NCI-H345 (cell line): ENCODE data around the gene CD1E.
"Not testable (repeated sequence)": the region's sequence is repeated elsewhere in the genome, so short reads cannot be mapped to it uniquely, and the experiment has no call there.

Source experiments
- DNase-seq: peaks from one replicate; lab custom pipeline; 2025; lab: John Stamatoyannopoulos, UW

Gene CD1E

GRCh38 chr1:158362941-158363340 lies 9.2 kb downstream of the CD1E start:
- DNase-seq, result no peak

GRCh38 chr1:158366783-158367182 lies 13.1 kb downstream of the CD1E start:
- no peak for DNase-seq

- no peak for DNase-seq
Observed at GRCh38 chr1:158371188-158371953, 17.7 kb downstream of the CD1E start.

- not testable (repeated sequence) for DNase-seq
Observed at GRCh38 chr1:158374101-158374500, 20.4 kb downstream of the CD1E start.

GRCh38 chr1:158374860-158375259 lies 21.2 kb downstream of the CD1E start:
- DNase-seq, result no peak

GRCh38 chr1:158390331-158390730 lies 36.6 kb downstream of the CD1E start:
- no peak for DNase-seq

- no peak for DNase-seq
Observed at GRCh38 chr1:158391099-158391498, 37.4 kb downstream of the CD1E start.

GRCh38 chr1:158393476-158393875 lies 39.8 kb downstream of the CD1E start:
- DNase-seq, result no peak

GRCh38 chr1:158396646-158397045 lies 43.0 kb downstream of the CD1E start:
- DNase-seq, result no peak

GRCh38 chr1:158398818-158399514 lies 45.3 kb downstream of the CD1E start, which contains the start of gene OR10T2:
TSS of gene OR10T2 (minus strand) at chr1:158399466. CDS start at chr1:158399466, 0 bp downstream.
- DNase-seq, result no peak

GRCh38 chr1:158400871-158401270 lies 47.2 kb downstream of the CD1E start:
- DNase-seq, result no peak

GRCh38 chr1:158407092-158407491 lies 53.4 kb downstream of the CD1E start:
- no peak for DNase-seq
